K562 (cell line): ENCODE data around the gene NQO2. TPM values are rescaled to one million over a fixed set of nuclear protein-coding genes. Genes with fewer than 3 reads are reported as not detected.

Source experiments
- CSDE1 ChIP-seq, 2 experiments: fragments of 450-650 bp; IDR thresholded peaks; 2 replicates each; pipeline ENCODE4 v1.6.1; 2016; ENCODE audit warnings: mild to moderate bottlenecking in 1 of 2
- CTBP1 ChIP-seq: fragments of 450-650 bp; IDR thresholded peaks from 2 replicates; pipeline ENCODE4 v1.6.1; 2016; ENCODE audit warnings: borderline replicate concordance
- DPF2 ChIP-seq: fragments of 450-650 bp; IDR thresholded peaks from 2 replicates; pipeline ENCODE4 v1.6.1; 2016
- FOXA1 ChIP-seq: fragments of 450-650 bp; IDR thresholded peaks from 2 replicates; pipeline ENCODE4 v1.6.1; 2016; ENCODE audit warnings: mild to moderate bottlenecking, borderline replicate concordance
- HMGN3 ChIP-seq: IDR thresholded peaks from 2 replicates; pipeline ENCODE4 v1.6.1; 2011; ENCODE audit warnings: borderline replicate concordance, low read depth, mild to moderate bottlenecking, mixed read lengths, low read length; ENCODE audit not compliant: insufficient read length; ENCODE audit errors: extremely low read depth
- KDM1A ChIP-seq, 2 experiments: fragments of 450-650 bp; IDR thresholded peaks; 2 replicates each; pipeline ENCODE4 v1.6.1; 2016; ENCODE audit warnings: mild to moderate bottlenecking in 2 of 2
- SRF ChIP-seq, 2 experiments: fragments of 250-450, 450-650 bp in 1 of 2; sonication (Bioruptor Pico) in 1 of 2; sonication (generic) in 1 of 2; formaldehyde crosslinking; IDR thresholded peaks; 2 replicates each; pipeline versions ENCODE4 v1.5.0 to v1.5.1; 2020 to 2022; ENCODE audit warnings: mild to moderate bottlenecking in 1 of 2, missing genetic modification reagents in 1 of 2
- STAG1 ChIP-seq: sonication (generic); formaldehyde crosslinking; IDR thresholded peaks from 2 replicates; pipeline ENCODE4 v1.5.0; 2020; ENCODE audit warnings: missing genetic modification reagents, borderline replicate concordance
- TAF1 ChIP-seq: IDR thresholded peaks from 2 replicates; pipeline ENCODE4 v1.6.1; 2011; ENCODE audit warnings: mild to moderate bottlenecking, low read length, moderate library complexity; ENCODE audit not compliant: insufficient read depth, control insufficient read depth, severe bottlenecking; ENCODE audit errors: extremely low read depth
- TBL1XR1 ChIP-seq, 2 experiments: IDR thresholded peaks; 2 replicates each; pipeline ENCODE4 v1.6.1; 2012; ENCODE audit warnings: improper control_type of control experiment in 2 of 2, low read length in 2 of 2, mild to moderate bottlenecking in 1 of 2
- ZC3H11A ChIP-seq: IDR thresholded peaks from 2 replicates; pipeline ENCODE4 v1.6.1; 2012; ENCODE audit warnings: low read depth, low read length, improper control_type of control experiment
- ZFP1 ChIP-seq: fragments of 450-650 bp; formaldehyde crosslinking; IDR thresholded peaks from 2 replicates; pipeline ENCODE4 v1.4.0; 2020; ENCODE audit warnings: mild to moderate bottlenecking, mixed read lengths
- ZFX ChIP-seq: sonication (generic); formaldehyde crosslinking; IDR thresholded peaks from 2 replicates; pipeline ENCODE4 v1.8.0; 2022; ENCODE audit warnings: mild to moderate bottlenecking, missing genetic modification reagents, moderate library complexity
- polyA plus RNA-seq, 8 experiments: library from polyadenylated mRNA; depleted of rRNA in 4 of 8; stranded (reverse) in 5 of 8; unstranded in 3 of 8; fragments of >200 nt; fragmentation: Nextera tagmentation in 2 of 8; fragmentation: Illumina TruSeq in 1 of 8; extraction: Ambion mirVana in 2 of 8; extraction: Trizol in 1 of 8; gene quantifications; 2 replicates each; pipeline versions ENCODE4 v1.2.1 to v1.2.3, GENCODE V29; 2011 to 2014; ENCODE audit warnings: inconsistent platforms in 1 of 8, missing spikeins in 1 of 8
- total RNA-seq, 7 experiments: library from RNA; depleted of rRNA in 6 of 7; stranded (reverse); fragments of >200 nt in 6 of 7; fragmentation: Illumina TruSeq in 2 of 7; extraction: Trizol in 2 of 7; gene quantifications; 2 replicates each; pipeline versions ENCODE4 v1.2.1 to v1.2.3, GENCODE V29; 2011 to 2021; ENCODE audit warnings: low replicate concordance in 1 of 7
- TF ChIP-seq, protein P1 (sequence below): fragments of 450-650 bp; IDR thresholded peaks from 2 replicates; pipeline ENCODE4 v1.6.1; 2016; ENCODE audit warnings: mild to moderate bottlenecking, moderate library complexity
- TF ChIP-seq, protein P2 (sequence below): sonication (generic); formaldehyde crosslinking; IDR thresholded peaks from 2 replicates; pipeline ENCODE4 v1.9.0; 2022; ENCODE audit warnings: mild to moderate bottlenecking, missing genetic modification reagents

NQO2 gene
- total and polyA plus RNA-seq, 9 of the 15 experiments (the other 6 are each of a cell fraction or from before 2014, with no cell fraction given): 54.6 to 214 (median 116) TPM

DNA sequence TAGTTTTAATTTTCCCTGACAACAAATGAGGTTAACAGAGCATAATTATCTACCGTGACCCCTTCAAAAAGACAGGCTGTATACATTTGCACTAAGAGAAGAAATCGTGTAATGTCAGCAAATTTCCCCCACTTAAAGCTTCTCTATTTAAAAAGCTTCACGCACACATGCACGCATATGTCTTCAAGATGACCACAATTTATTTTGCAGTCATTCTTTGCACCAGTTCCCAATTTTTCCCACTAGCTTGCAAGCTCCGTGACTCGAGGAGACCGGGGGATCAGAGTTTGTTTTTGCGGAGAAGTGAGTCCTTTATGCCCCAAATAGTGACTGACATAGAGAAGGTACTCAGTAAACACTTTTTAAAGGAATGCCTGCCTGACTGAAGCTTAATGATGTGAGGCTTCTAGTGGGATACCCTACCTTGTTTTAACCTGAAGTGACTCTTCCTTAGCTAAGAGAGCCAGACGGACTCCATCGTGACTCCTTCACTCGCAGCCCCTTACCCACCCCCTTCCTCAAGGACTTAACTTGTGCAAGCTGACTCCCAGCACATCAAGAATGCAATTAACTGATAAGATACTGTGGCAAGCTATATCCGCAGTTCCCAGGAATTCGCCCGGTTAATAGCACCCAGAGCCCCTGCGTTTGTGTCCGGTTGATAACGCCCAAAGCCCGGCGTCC is 9.3 kb upstream of the NQO2 start (continued):
- TF ChIP-seq, protein P1, sequence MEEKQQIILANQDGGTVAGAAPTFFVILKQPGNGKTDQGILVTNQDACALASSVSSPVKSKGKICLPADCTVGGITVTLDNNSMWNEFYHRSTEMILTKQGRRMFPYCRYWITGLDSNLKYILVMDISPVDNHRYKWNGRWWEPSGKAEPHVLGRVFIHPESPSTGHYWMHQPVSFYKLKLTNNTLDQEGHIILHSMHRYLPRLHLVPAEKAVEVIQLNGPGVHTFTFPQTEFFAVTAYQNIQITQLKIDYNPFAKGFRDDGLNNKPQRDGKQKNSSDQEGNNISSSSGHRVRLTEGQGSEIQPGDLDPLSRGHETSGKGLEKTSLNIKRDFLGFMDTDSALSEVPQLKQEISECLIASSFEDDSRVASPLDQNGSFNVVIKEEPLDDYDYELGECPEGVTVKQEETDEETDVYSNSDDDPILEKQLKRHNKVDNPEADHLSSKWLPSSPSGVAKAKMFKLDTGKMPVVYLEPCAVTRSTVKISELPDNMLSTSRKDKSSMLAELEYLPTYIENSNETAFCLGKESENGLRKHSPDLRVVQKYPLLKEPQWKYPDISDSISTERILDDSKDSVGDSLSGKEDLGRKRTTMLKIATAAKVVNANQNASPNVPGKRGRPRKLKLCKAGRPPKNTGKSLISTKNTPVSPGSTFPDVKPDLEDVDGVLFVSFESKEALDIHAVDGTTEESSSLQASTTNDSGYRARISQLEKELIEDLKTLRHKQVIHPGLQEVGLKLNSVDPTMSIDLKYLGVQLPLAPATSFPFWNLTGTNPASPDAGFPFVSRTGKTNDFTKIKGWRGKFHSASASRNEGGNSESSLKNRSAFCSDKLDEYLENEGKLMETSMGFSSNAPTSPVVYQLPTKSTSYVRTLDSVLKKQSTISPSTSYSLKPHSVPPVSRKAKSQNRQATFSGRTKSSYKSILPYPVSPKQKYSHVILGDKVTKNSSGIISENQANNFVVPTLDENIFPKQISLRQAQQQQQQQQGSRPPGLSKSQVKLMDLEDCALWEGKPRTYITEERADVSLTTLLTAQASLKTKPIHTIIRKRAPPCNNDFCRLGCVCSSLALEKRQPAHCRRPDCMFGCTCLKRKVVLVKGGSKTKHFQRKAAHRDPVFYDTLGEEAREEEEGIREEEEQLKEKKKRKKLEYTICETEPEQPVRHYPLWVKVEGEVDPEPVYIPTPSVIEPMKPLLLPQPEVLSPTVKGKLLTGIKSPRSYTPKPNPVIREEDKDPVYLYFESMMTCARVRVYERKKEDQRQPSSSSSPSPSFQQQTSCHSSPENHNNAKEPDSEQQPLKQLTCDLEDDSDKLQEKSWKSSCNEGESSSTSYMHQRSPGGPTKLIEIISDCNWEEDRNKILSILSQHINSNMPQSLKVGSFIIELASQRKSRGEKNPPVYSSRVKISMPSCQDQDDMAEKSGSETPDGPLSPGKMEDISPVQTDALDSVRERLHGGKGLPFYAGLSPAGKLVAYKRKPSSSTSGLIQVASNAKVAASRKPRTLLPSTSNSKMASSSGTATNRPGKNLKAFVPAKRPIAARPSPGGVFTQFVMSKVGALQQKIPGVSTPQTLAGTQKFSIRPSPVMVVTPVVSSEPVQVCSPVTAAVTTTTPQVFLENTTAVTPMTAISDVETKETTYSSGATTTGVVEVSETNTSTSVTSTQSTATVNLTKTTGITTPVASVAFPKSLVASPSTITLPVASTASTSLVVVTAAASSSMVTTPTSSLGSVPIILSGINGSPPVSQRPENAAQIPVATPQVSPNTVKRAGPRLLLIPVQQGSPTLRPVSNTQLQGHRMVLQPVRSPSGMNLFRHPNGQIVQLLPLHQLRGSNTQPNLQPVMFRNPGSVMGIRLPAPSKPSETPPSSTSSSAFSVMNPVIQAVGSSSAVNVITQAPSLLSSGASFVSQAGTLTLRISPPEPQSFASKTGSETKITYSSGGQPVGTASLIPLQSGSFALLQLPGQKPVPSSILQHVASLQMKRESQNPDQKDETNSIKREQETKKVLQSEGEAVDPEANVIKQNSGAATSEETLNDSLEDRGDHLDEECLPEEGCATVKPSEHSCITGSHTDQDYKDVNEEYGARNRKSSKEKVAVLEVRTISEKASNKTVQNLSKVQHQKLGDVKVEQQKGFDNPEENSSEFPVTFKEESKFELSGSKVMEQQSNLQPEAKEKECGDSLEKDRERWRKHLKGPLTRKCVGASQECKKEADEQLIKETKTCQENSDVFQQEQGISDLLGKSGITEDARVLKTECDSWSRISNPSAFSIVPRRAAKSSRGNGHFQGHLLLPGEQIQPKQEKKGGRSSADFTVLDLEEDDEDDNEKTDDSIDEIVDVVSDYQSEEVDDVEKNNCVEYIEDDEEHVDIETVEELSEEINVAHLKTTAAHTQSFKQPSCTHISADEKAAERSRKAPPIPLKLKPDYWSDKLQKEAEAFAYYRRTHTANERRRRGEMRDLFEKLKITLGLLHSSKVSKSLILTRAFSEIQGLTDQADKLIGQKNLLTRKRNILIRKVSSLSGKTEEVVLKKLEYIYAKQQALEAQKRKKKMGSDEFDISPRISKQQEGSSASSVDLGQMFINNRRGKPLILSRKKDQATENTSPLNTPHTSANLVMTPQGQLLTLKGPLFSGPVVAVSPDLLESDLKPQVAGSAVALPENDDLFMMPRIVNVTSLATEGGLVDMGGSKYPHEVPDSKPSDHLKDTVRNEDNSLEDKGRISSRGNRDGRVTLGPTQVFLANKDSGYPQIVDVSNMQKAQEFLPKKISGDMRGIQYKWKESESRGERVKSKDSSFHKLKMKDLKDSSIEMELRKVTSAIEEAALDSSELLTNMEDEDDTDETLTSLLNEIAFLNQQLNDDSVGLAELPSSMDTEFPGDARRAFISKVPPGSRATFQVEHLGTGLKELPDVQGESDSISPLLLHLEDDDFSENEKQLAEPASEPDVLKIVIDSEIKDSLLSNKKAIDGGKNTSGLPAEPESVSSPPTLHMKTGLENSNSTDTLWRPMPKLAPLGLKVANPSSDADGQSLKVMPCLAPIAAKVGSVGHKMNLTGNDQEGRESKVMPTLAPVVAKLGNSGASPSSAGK: peak; percentile 53; the same call in 1 of the 2 replicates
- TF ChIP-seq ZFP1 (CRISPR knock-in tag): no peak; the same call in 1 of the 2 replicates
- TF ChIP-seq STAG1 (CRISPR knock-in tag): no peak
- peak; percentile 32; the same call in 1 of the 2 replicates for TF ChIP-seq ZFX (CRISPR knock-in tag)
- no peak for TF ChIP-seq FOXA1
- peak in 1 of 2 experiments; percentile 30; a peak in 3 of 4 replicates for TF ChIP-seq TBL1XR1 (IDR thresholded peaks at IDR 0.05; ENCODE audit: low read length in 2 of 2)
- TF ChIP-seq DPF2: peak; percentile 80
- TF ChIP-seq TAF1: peak; percentile 58
- no peak; a peak in 1 of 4 replicates for TF ChIP-seq KDM1A (IDR thresholded peaks at IDR 0.05)
- TF ChIP-seq, protein P2, sequence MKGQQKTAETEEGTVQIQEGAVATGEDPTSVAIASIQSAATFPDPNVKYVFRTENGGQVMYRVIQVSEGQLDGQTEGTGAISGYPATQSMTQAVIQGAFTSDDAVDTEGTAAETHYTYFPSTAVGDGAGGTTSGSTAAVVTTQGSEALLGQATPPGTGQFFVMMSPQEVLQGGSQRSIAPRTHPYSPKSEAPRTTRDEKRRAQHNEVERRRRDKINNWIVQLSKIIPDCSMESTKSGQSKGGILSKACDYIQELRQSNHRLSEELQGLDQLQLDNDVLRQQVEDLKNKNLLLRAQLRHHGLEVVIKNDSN (CRISPR knock-in tag): no peak
- peak; percentile 77 for TF ChIP-seq CTBP1
- no peak for TF ChIP-seq CSDE1 (IDR thresholded peaks at IDR 0.05)
- no peak for TF ChIP-seq ZC3H11A
- peak; percentile 55 for TF ChIP-seq HMGN3
- TF ChIP-seq SRF (CRISPR knock-in tag; IDR thresholded peaks at IDR 0.05): no peak
